H1 (cell line): Measurements from ENCODE around the gene POU2F1. TPM values are rescaled to one million over a fixed set of nuclear protein-coding genes. Genes with fewer than 3 reads are reported as not detected.

ENCODE experiments used
- CTCF ChIP-seq, 3 experiments: IDR thresholded peaks; 1 replicate in 2 of 3; 2 replicates in 1 of 3; pipeline versions ENCODE4 v1.5.1 to v1.6.1; 2011; ENCODE audit warnings: low read length in 3 of 3, mild to moderate bottlenecking in 3 of 3, inconsistent platforms in 2 of 3, low read depth in 1 of 3, moderate library complexity in 1 of 3; ENCODE audit not compliant: insufficient read depth in 1 of 3; ENCODE audit errors: control extremely low read depth in 1 of 3
- SIRT6 ChIP-seq: IDR thresholded peaks from one replicate; pipeline ENCODE4 v1.7.1; 2012; ENCODE audit warnings: low read length, inconsistent platforms
- polyA plus RNA-seq, 7 experiments: library from polyadenylated mRNA; depleted of rRNA in 3 of 7; stranded (reverse) in 5 of 7; unstranded in 2 of 7; fragments of >200 nt in 5 of 7; fragments of 200-250 nt in 2 of 7; gene quantifications; 1 replicate in 5 of 7; 2 replicates in 1 of 7; 4 replicates in 1 of 7; pipeline versions ENCODE4 v1.2.1 to v1.2.3, GENCODE V29; 2011 to 2013; ENCODE audit warnings: missing spikeins in 2 of 7, mixed read lengths in 2 of 7
- total RNA-seq: library from RNA; stranded (reverse); fragmentation: NEBNext Ultra II Directional; extraction: Animal tissue kit (Norgen Biotek cat#: 25700); gene quantifications from 2 replicates; pipeline ENCODE4 v1.2.1, GENCODE V29; 2021

POU2F1 gene
- total and polyA plus RNA-seq, 2 of the 8 experiments (the other 6 are each of a cell fraction or from before 2014, with no cell fraction given): 37.0 to 57.2 TPM

DNA sequence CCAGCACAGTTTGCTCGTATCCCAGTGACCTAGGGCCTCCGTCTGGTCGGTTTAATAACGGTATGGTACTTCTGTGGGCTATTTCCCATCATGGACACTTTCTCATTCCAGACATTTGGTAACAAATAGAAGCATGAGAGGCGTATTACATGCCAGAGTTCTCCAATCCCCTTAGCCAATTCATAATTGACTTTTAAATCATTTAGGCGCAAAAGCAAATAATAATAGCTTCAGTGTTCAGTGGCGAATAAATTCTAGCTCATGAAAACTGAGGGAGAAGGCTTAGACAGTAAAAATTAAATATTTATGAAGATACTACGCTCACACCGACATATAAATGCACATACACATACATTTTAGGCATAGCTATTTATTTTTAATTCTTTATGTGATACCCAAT lies 247.1 kb downstream of the POU2F1 start (continued):
- no peak for TF ChIP-seq CTCF (IDR thresholded peaks at IDR 0.05; ENCODE audit: control extremely low read depth in 1 of 3, insufficient read depth in 1 of 3, low read depth in 1 of 3, low read length in 3 of 3)
- no peak for TF ChIP-seq SIRT6
- TF ChIP-seq, all 59 proteins: peak for 0
